ENCODE data around the gene CDH26.
"Not testable (repeated sequence)": the region's sequence is repeated elsewhere in the genome, so short reads cannot be mapped to it uniquely, and the experiment has no call there.

The CDH26 gene

DNA sequence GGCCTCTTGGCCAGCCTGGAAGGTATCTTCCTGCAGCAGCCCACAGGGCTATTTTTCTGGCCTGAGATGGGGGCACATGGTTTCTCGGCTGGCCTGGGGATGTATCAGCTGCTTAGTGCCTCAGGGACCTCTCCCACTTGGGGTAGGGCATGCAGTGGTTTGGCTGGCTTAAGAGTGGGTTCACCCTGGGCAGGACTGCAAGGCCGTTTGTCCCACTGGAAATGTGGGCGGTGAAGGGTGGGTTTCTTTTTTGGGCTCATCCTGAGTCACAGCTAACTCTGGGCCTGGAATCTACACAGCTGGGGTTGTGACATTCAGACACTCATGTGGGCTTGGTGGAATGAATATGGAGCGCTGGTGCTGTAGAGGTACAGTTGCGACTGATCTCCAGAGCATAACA lies 62.0 kb downstream of the CDH26 start:
- DNase-seq = no peak

DNA sequence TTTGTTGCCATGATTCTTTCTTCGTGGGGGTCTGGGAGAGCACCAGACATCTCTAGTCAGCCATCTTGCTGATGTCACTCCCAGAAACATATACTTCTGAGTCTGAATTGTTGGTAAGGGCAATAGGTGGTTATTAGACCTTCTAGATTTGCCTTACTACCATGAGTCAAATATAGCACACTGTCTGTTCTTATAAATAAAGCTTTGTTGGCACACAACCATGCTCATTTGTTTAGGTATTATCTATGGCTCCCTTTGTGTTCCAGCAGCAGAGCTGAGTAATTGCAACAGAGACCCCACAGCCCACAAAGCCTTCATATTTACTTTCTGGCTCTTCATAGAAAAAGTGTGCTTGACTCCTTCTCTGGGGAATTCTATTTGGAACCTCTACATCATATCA lies 62.9 kb downstream of the CDH26 start:
- no peak for DNase-seq

DNA sequence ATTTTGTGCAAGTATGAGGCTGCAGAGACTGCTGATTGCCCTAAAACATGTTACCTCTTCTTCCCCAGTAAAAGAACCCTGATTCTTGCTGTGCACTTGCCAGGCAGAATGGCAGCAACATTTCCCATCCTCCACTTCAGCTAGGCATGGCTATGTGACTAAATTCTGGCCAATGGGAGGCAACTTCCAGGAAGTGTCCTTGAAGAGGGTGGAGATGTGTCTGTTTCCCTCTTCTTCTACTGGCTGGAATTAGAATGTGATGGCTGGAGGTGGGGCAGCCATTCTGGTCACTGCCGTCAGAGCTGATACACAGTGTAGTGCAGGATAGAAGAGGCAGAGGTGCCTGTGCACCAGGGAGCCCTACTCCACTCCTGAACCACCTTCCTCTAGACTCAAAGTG lies 64.6 kb downstream of the CDH26 start:
- no peak for DNase-seq

DNA sequence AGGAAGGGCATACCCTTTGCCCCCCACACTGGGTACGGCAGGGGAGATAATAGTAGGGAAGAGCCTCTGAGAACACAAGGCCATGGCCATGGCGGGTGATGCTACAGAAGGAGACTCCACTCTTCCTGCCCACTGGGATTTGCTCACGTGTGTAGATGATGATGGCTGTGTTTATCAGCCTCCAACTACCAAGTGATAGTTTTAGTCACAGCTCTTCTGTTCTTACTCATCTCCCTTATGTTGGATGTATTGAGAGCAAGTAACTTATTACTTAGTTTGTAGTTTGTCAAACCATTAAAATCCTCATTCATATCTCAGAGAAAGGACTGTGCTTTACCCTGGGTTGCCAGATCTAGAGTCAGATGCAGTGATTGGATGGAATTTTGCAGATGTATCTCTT lies 66.0 kb downstream of the CDH26 start:
- no peak for DNase-seq

DNA sequence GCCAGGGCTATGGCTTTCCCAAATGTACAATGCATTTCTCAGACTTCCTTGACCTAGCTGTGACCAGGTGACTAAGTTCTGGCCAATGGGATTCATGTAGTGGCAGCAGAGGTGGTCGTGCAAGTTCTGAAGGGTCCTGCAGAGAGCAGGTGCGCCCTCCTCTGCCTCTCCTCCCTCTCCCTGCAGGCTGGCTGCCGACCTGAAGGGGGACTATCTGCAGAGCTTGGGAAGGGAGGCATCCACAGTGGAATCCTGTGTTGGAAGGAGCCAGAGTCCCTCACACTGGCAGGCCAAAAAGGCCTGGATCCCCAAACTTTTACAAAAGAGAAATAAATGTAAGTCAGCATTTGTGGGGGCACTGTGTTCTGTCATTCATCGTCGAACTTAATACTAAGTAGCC lies 66.6 kb downstream of the CDH26 start:
- DNase-seq = no peak

DNA sequence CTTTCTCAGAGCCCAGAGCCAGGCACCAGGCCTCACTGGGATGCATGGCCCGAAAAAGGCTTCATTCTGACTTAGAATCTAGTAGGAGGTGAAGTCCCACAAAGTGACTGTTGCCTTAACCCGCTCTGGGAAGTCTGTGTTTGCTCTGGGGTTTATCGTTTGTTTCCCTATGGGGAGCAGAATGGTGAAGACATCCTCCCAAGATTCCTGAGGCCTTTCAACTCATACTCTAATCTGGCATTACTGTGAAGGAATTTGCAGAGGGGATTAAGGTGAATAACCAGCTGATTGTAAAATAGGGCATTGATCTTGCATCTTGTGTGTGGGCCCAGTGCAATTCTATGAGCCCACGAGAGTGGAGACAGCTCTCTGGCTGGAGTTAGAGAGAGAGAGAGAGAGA lies 67.8 kb downstream of the CDH26 start:
- no peak for DNase-seq

DNA sequence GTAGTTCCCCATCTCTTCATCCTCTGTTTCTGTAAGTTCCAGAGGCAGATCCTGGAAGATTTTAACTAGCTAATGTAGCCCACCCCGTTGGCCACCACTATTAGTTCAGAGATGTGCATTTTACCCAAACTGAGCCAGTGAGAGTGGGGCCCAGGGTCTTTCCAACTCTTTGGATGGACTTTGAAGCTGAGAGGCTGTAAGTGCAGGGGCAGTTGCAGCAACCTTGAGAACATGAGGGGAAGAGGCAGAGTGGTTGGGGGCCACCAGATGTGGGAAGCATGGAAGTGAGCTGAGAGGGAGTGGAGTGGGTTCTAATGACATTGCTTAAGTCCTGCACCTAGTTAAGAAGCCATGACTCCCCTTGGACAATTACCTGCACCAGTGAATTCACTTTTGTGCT lies 72.2 kb downstream of the CDH26 start:
- DNase-seq = no peak

DNA sequence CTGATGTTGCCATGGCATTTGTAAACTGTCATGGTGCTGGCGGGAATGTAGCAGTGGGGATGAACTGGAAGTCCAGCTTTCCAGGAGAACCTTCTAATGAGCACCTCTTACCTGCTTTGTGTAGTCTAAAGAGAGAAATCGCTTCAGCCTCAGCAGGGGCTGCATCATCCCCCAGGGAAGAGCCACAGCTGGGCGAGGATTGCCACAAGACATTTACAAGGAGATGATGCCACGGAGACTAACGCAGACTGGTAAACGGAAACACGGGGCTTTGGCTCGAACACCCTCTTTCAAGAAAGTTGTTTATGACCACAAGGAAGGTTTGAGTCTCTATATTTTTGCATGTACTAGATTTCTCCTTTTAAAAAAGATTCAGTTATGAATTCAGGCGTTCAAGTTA lies 72.9 kb downstream of the CDH26 start:
- DNase-seq = no peak

DNA sequence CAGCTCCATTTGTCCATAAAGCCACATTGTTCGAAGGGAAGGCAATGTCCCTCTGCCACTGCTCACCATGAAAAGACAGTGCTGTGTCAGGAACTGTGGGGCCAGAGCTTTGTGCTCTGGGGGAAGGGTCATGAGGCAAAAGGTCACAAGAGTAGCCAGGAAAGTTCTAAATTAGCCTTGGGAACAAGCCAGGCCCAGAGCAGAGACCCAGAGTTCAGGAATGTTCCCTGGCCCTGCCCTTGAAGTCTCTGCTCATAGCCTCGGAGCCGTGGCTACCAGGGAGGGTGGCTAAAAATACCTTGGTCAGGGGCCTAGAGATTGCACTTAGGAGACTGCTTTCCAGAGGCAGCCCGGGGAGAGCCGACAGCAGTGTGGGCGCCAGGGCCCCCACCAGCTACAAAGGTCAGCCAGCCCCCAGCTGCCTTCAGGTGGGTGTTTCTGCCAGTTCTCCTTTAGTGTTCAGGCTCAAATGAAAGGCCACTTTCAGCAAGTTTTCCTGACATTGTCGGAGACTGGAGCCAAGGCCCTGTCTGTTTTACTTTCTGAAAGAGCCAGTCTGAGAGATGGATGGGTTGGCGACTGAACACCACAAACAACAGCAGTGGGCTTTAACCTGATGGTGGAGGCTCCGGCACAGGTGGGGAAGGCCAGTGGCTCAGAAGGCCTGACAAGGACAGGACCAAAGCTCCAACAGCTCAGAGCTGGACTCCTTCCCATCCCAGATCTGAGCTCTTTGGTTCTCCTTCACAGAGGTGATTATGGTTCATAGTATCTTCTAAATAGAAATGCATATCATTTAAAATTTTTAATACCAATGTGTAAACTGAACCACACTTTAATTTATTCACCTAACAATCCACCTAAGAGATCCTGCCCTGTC lies 76.2 kb downstream of the CDH26 start:
- no peak for DNase-seq

DNA sequence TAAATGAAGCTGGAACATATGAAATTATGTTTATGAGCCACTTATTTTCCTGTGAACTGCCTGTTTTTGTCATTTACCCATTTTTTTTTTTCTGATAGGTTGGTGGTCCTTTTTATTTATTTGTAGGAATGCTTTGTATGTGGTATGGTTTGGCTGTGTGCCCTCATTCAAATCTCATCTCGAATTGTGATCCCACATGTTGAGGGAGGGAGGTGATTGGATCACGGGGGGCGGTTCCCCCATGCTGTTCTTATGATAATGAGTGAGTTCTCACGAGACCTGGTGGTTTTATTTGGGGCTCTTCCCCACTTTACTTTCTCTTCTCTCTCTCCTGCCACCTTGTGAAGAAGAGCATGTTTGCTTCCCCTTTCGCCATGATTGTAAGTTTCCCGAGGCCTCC lies 77.3 kb downstream of the CDH26 start:
- DNase-seq = no peak

DNA sequence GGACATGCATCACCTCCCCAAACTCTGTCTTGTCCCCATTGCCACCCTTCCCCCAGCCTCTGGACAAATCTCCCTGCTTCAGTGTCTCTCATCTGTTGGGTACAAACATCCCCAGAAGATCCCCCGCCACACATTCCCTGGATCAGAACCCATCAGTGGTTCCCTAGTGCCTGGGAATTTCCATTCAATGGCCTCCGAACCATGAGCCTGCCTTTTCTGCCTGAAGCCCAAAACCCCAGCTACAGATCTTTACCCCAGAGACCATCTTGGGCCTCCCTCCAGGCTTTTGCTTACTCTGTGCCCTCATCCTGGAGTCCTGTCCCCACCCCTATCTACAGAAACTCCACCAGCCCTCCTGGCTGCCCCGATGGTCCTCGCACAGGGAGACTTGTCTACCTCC lies 78.1 kb downstream of the CDH26 start:
- no peak for DNase-seq

DNA sequence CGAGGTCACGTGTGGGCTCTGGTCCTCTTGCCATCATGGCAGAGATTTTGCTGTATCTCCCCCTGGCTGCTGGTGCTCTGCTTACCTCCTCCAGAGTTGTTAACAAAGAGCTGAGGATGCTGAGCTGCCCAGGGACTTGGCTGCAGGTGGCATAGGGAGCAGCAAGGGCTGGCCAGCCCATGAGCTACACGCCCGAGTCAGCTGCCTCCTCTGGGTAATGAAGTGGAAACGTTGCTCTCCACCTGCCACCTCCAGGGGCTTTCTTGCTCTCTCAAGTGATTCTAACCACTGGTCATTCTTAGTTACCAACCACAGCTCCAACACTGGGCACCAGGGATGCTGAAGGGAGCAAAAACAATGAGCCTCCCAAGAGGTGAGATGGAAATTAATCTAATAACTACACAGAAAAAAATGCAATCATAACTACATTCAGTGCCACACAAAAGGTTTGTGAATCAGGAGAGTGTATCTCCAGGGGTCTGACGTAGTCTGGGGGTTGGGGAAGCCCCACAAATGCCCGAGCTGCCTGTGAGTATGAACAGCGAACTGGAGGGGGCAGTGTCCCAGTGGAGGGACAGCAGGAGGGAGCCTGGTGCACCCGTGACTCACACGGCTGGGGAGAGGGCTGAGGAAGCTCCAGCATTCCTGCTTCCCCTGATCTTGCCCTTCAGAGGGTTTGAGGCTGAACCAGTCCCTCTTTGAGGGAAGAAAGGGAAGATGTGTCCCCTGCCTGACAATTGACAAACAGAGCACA lies 78.7 kb downstream of the CDH26 start:
- DNase-seq = no peak

DNA sequence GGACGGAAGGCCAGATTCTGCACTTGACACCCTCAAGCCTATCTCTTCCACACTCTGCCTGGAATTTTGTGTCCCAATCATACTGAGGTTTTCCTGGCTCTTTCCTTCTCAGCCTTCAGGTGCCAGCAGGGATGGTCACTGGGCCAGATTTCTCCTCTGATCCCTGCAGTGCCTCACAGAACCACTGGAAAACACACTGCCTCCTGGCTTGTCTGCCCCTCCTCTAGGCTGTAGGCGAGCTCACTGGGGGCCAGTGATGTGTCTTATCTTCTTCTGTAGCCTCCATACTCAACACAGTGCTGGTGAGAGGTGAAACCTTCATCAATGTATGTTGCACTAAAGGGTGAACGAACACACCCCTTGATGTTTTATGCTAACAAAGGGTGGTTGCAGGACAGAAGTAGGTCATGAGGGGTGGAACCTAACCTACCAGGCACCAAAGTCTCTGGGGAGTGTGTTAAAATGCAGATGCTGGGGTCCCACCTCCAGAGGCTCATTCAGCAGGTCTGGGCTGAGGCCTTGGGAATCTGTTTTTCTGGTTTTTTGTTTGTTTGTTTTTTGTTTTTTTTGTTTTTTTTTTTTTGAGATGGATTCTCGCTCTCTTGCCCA lies 80.3 kb downstream of the CDH26 start:
- DNase-seq = no peak

DNA sequence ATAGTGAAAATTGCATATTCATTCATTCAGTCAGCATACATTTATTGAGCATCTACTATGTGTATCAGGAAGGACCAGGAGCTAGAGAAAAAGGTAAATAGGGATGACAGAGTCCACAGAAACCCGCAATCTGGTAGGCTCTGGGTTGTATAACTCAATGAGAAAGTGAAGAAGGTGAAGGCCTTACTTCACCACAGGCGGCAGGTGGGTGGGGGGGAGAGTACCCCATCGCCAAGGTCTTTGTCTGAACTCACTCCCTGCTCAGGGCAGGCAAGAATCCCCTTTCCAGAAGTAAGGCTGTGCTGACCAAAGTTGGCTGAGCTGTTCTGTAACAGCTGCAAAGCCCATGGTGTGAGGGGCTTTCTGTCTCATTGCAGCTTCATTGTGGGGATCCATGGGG lies 81.3 kb downstream of the CDH26 start:
- DNase-seq = no peak

DNA sequence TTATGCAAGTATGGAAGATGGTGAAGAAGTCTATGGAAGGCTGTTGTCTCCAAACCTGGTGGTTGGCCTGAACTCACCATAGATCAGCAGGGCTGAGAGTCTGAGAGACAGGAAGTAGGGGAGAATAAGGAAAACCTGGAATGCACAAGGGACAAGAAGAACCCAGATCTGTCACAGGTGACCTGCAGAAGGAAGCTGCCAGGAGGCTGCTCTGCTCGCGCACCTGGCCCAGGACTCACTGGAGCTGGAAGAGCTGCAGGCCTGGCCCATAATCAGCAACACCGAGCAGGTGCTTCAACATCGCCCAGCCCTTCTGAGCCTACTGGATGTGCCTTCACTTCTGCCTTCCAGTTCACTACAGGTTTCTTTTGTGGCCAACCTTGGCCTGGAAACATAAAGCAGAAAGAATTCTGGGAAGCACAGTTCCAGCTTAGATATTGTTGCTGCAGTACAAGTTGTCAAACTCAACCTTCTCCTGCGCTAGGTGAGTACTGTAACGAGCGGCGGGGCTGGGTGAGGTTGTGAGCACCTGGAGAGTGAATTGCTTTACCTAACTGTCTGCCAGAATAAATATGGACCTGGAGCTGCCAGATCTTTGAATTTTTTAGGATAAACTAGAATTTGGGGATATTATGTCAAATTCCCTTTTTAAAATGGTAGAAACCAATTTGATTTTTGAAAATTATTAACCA lies 82.4 kb downstream of the CDH26 start:
- no peak for DNase-seq

DNA sequence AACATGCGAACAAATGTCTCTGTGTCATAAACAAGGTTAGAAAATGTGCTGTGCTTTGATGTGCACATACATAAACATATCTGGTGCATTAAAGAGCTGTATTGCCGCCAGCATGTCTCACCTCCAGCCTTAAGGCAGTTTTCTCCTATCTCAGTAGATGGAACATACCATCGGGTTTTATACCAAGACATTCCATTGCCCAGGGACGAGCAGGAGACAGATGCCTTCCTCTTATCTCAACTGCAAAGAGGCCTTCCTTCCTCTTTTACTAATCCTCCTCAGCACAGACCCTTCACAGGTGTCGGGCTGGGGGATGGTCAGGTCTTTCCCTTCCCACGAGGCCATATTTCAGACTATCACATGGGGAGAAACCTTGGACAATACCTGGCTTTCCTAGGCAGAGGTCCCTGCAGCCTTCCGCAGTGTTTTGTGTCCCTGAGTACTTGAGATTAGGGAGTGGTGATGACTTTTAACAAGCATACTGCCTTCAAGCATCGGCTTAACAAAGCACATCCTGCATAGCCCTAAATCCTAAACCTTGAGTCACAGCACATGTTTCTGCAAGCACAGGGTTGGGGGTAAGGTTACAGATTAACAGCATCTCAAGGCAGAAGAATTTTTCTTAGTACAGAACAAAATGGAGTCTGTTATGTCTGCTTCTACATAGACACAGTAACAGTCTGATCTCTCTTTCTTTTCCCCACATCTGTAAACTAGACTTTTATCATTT lies 83.4 kb downstream of the CDH26 start:
- not testable (repeated sequence) for DNase-seq

DNA sequence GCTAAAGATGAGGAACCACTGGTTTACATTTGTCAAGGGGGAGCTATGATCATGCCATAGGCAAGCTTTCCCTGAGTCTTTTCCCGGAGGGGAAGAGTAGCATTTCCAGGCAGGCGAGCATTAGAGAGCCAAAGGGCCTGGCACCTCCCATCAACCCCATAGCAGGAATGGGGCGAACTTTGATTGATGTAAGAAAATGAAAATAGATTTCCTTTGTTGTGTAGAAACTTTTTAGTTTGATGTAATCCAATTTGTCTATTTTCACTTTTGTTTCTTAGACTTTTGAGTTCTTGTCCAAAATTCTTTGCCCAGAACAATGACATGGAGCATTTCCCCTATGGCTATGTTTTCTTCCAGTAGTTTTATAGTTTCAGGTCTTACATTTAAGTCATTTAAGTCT lies 85.2 kb downstream of the CDH26 start:
- no peak for DNase-seq

DNA sequence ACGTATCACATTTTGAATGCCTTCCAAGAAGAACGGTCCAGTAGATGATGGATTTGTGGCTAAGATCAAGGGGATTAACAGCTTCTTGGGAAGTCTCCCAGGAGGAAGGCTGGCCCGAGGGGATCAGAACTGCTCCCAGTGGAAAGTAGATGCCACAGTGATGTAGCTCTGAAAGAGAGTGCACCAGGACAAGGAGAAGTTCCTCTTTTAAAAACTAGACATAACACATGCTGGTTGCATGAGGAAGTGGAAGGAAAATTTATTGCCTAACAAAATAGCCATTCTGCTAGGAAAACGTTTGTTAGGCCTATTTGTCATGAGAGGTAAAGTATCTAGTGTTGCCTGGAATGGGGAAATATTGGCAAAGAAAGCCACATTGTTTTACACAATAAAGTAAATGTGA lies 87.8 kb downstream of the CDH26 start:
- no peak for DNase-seq

DNA sequence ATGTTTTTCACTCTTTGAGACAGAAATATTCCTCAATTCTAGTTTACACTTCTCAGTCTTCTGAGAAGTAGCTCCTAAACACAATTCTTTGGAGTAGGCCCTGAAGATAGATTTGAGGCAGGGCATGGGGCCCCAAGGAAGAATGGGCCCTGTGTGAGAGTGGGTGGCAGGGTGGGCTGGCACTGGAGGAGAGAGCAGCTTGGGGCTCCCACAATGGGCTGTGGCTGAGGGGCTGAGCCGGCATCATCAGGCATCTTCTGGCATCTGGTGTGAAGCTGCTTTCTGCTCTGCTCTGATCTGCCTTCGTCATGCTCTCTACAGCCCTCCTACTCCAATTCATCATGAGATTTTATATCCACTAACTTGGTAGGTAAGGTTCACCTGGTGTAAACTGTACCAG lies 88.2 kb downstream of the CDH26 start:
- DNase-seq = no peak

DNA sequence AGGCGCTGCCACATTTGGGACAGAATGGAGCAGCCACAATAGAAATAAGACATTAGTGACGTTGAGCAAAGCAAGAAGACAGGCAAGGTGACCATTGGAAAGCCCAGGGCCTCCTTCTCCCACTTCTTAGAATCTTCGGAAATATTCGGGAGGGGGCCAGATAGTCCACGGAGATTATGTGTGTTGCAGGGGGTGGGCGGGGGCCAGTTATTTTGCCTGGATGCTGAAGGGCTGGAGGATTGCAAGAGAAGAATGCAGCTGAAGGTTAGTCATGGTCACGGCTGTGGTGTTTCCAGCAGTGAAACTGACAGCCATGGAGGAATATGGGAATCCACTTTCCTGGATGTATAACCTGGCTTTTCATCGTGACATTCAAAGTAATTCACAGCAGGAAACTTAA lies 88.6 kb downstream of the CDH26 start:
- DNase-seq = no peak

DNA sequence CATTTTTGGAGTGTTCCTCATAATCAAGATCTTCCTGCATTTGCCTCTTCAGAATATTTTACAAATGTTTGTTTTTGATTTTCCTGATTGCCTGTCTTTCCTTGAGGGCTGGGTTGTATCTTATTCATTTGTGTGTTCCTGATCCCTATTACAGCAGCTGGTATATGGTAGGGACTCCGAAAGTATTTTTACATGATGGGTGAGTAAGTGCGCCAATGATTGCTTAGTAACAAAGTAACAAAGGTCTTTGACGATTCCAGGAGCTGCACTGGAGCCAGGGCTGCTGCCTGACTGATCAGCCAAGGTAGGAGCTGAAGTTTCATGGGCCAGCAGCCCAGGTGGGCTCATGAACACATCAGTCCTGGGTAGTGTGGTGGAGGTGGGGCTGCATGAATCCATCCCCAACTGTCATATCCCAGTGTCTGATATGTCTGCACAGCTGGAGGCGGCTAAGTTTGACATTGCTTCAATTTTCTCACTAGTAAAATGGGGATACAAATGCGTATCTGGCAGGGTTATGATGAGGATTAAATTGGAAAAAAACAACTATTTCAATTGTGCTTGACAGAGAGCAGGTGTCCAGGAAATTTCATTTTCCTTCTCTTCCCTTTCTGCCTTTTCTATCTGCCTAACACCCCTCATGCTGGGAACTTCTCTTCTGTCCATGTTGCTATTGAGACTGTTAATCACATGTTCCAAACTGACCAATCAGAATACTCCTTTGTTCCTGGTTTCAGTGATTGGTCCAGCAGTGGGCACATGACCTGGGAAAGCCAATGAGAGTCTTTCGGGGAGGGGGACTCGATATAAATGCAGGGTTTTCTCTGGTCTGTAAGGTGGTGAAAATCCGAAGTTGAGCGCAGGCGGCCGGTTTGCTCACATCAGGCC lies 90.7 kb downstream of the CDH26 start:
- DNase-seq = no peak

DNA sequence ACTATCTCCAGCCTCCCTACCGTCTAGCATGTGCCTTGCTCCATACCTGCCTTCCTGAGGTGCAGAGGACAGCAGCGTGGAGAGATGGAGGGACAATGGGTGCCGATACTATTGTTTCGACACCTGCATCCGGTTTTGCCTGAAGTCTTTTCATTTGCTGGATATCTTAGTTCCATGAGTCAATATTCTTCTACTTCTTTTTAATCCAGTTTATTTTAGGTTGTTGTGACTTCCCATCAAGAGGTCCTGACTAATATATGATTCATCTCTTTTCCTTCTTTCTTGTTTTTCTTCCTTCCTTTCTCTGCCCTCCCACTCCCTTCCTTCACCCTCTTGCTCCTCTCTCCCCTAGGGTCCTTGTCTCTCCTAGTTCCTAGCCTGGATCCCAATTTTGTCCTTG lies 91.4 kb downstream of the CDH26 start:
- no peak for DNase-seq
